Measurements from ENCODE around the gene AGPS. TPM values are rescaled to one million over a fixed set of nuclear protein-coding genes. Genes with fewer than 3 reads are reported as not detected.
"Not testable (repeated sequence)": the region's sequence is repeated elsewhere in the genome, so short reads cannot be mapped to it uniquely, and the experiment has no call there.

AGPS gene
- total RNA-seq, 1 donor from 2014 or later: 26.4 TPM

DNA sequence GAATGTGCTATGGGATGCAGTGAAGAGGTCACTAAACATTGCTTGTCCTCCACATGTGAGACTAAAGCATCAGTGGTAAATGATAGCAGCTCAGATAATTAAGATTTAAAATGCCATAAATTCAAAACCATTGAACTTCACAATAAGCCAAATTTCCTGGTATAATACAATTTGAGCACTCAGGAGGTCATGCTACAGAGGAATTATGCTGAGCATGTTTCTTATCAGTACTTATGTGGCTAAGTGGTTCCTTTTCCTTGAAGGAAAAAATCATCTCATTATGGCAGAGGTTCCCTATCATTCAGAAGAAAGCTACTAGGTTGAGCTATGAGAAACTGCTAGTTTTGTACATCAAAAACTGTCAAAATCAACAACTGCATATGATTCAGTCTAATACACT is 156.6 kb downstream of the AGPS start:
- Histone ChIP-seq H3K36me3 (no peaks in the 10 kb centered on the region), H3K27me3 (ENCODE audit: low read depth) (no peaks in the 10 kb centered on the region), H3K4me1 (peaks cover 23% of the 10 kb centered on the region), H3K4me3 (no peak overlapping the region), H3K9me3 (replicated peaks) (no peaks in the 10 kb centered on the region), H3K27ac (replicated peaks) (no peak overlapping the region)
- TF ChIP-seq, protein P1, sequence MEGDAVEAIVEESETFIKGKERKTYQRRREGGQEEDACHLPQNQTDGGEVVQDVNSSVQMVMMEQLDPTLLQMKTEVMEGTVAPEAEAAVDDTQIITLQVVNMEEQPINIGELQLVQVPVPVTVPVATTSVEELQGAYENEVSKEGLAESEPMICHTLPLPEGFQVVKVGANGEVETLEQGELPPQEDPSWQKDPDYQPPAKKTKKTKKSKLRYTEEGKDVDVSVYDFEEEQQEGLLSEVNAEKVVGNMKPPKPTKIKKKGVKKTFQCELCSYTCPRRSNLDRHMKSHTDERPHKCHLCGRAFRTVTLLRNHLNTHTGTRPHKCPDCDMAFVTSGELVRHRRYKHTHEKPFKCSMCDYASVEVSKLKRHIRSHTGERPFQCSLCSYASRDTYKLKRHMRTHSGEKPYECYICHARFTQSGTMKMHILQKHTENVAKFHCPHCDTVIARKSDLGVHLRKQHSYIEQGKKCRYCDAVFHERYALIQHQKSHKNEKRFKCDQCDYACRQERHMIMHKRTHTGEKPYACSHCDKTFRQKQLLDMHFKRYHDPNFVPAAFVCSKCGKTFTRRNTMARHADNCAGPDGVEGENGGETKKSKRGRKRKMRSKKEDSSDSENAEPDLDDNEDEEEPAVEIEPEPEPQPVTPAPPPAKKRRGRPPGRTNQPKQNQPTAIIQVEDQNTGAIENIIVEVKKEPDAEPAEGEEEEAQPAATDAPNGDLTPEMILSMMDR (IDR thresholded peaks at IDR 0.05; ENCODE audit: borderline replicate concordance): no peak
- DNase-seq: no peak
- intact Hi-C loops (cut with micrococcal nuclease): no loop called here

DNA sequence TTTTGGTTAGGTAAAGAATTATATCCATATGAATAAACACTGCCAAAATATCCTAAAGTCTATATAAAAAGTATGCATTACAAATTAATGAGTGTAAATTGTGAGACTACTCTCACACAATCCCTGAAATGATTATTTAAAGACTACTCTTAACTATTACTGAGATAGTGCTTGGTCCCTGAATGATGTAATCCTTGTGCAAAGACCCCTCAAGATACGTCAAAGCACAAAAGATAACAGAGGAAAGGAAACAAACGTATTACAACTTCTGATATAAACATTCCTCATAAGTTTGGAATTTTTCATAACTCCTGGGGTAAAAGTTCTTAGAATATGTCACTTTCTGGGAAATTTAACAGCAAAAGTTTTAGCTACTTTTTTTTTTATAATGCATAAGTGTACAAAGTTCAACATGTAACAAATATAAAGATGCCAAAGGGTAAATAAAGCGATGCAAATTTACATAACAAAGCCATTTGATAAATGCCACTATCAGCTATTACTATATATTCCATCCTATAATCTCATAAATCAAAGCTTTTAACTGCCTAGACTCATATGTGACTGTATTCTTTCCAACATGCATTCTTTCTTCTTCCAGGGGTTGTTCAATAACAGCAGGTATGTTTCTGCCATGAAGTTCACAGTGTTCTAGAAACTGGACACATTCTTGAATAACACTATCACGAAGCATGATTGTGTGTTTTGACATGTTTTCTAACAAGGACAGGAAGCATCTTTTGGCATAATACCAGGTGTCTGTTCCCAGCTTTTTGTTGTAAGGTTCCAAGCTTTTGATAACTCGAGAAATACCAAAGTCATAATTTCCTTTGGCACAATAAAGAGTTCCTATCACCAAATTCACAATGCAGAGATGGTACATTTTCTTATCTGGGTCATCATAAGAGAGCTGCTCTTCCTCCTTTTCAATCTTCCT is 158.0 kb downstream of the AGPS start:
- Histone ChIP-seq H3K9me3 (replicated peaks) (no peaks in the 10 kb centered on the region), H3K27me3 (ENCODE audit: low read depth) (no peaks in the 10 kb centered on the region), H3K27ac (replicated peaks) (no peak overlapping the region), H3K4me1 (peaks cover 23% of the 10 kb centered on the region), H3K36me3 (no peaks in the 10 kb centered on the region), H3K4me3 (no peak overlapping the region)
- intact Hi-C loops (cut with micrococcal nuclease): no loop called here
- DNase-seq: no peak
- TF ChIP-seq, protein P1 (IDR thresholded peaks at IDR 0.05; ENCODE audit: borderline replicate concordance): no peak

DNA sequence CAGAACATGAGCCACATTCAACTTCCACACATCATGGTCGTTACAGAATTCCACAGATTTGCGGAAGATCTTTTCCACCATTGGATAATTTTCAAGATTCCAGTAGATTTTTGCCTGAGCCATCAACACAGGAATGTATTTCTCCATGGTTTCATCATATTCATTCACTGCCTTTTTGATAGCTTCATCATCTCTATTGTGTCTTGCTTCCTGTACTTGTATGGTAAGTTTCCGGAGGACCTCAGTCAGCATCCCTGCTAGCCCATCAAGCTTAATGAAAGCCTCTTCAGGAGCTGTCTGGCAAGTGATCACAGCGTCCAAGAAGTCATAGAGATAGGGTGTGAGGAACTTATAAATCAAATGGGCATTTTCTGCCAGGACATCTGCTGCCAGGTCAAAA is 158.8 kb downstream of the AGPS start:
- H3K9me3 ChIP-seq (replicated peaks); intact Hi-C loops (cut with micrococcal nuclease); H3K27ac ChIP-seq (replicated peaks); H3K27me3 ChIP-seq (ENCODE audit: low read depth); H3K36me3 ChIP-seq; DNase-seq; H3K4me3 ChIP-seq: not testable (repeated sequence)
- peaks cover 23% of the 10 kb centered on the region for H3K4me1 ChIP-seq

DNA sequence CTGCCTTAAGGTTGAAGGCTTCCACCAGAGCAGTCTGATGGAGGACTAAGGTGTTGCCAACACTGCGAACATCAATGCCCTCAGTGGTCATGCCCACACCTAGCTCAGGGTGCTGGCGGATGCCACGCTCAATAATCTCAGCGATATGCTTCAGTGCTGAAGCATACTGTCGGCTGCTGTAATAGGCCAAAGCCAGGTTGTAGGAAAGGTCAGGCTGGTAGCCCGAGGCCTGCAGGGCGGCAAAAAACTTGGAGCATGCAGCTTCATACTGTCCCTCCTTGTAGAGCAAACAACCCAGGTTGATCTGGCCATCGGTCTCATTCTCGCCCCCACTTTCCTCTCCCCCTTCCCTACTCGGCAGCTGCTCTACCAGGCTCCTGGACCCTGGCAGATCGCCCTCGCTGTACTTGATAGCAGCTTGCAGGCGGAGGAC is 159.4 kb downstream of the AGPS start:
- peak; percentile 38 for DNase-seq
- H3K27ac ChIP-seq (replicated peaks): peak overlapping the region; percentile 94
- intact Hi-C loops (cut with micrococcal nuclease): no loop called here

DNA sequence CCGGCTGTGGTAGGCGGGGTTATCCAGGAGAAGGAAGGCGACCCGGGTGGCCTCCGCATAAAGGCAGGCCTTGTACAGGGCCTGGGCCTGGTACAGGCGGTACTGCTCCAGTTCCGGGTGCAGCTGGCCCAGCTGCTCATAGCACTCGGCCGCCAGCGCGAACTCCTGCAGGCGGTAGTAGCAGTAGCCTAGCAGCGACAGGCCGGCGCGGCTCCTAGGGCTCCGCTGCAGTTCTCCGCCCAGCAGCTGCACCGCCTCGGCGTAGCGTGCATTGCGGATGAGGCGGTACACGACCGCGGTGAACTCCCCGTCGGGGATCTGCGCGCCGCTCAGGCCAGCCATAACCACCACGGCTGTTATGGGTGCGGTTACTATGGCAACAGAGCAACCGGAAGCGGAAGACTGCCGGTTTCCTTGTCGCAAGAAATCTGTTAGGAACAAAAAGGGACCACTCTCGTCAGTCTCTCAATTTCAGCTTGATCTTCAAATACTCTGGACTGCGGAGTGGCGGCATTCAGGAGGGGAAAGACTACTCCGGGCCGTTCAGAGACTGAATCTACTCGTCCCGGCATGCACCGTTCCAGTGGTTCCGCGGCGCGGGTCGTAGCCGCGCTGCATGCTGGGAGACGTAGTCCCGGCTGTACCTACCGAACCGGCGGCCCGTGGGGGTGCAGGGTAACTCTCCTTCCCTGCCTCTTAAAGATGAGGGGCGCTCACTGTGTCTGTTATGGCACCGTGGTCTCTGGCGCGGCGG is 160.0 kb downstream of the AGPS start:
- no peaks in the 10 kb centered on the region for H3K9me3 ChIP-seq (replicated peaks)
- peak; percentile 88 for DNase-seq
- peak overlapping the region; percentile 78 for H3K4me3 ChIP-seq
- TF ChIP-seq, protein P1 (IDR thresholded peaks at IDR 0.05; ENCODE audit: borderline replicate concordance): peak; percentile 25
- intact Hi-C loops (cut with micrococcal nuclease): no loop called here
- H3K27ac ChIP-seq (replicated peaks): peak overlapping the region; percentile 94
- H3K4me1 ChIP-seq: peaks cover 23% of the 10 kb centered on the region
- H3K27me3 ChIP-seq (ENCODE audit: low read depth): no peaks in the 10 kb centered on the region
- no peaks in the 10 kb centered on the region for H3K36me3 ChIP-seq

More for the DNA sequence above, 159.4 kb downstream of the AGPS start:
- peaks cover 23% of the 10 kb centered on the region for H3K4me1 ChIP-seq
- TF ChIP-seq, protein P1 (IDR thresholded peaks at IDR 0.05; ENCODE audit: borderline replicate concordance): no peak
- H3K4me3 ChIP-seq: peak overlapping the region; percentile 78
- no peaks in the 10 kb centered on the region for H3K9me3 ChIP-seq (replicated peaks)
- no peaks in the 10 kb centered on the region for H3K27me3 ChIP-seq (ENCODE audit: low read depth)
- H3K36me3 ChIP-seq: no peaks in the 10 kb centered on the region

All from left ventricle myocardium inferior (tissue), 1 donor.